ENCODE results near the gene UBE2Z.
"Not testable (repeated sequence)": the region's sequence is repeated elsewhere in the genome, so short reads cannot be mapped to it uniquely, and the experiment has no call there.

UBE2Z gene

GRCh38 chr17:48904428-48904827 lies 3.8 kb upstream of the UBE2Z start:
- DNase-seq (ENCODE audit: low read depth) = no peak

- no peak for DNase-seq (ENCODE audit: low read depth)
Observed at GRCh38 chr17:48905987-48906515, 2.2 kb upstream of the UBE2Z start.

GRCh38 chr17:48907713-48908046 lies 527 bp upstream of the UBE2Z start:
- no peak for DNase-seq (ENCODE audit: low read depth)

GRCh38 chr17:48908853-48909394 lies 717 bp downstream of the UBE2Z start:
- peak; percentile 83 for DNase-seq (ENCODE audit: low read depth)

- DNase-seq (ENCODE audit: low read depth) = no peak
Observed at GRCh38 chr17:48909783-48910182, 1.6 kb downstream of the UBE2Z start.

DNA sequence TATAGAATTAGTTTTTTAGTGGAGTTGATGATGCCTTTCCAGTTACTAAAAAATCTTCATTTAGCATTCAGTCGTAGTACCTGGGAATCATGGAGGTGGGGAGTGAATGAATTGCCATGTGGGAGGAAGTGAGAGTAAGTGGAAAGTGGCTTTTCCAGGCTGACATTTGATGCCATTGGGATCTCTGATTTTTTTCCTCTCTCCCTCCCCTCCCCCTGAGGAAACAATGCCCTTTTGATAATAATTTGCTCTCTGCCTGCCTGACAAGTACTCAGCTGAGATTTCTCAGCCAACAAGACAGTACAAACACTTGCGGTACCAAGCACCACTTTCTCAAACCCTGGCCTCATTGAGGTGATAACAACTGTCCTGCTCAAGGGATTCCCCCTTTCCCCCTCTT lies 2.2 kb downstream of the UBE2Z start:
- DNase-seq (ENCODE audit: low read depth) = no peak

DNA sequence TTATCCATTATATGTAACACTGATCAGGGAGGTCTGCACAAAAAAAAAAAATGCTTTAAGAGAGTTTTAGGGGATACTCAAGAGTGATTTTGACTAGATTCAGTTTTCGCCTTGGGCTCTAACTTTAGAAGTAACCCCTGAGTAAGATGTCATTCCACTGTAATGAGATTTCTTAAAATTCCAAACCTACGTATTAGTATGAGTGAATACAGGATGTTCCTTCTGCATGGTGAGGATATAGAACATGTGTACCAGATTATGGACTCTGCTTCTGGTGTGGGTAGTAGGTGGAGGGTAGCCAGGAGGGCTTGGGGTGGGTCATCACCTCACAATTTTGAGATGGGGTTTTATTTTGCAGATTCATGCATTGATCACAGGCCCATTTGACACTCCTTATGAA lies 4.3 kb downstream of the UBE2Z start:
- DNase-seq (ENCODE audit: low read depth) = no peak

GRCh38 chr17:48915459-48916282 lies 7.5 kb downstream of the UBE2Z start:
- no peak for DNase-seq (ENCODE audit: low read depth)

GRCh38 chr17:48925251-48925990 lies 17.2 kb downstream of the UBE2Z start:
- DNase-seq (ENCODE audit: low read depth) = no peak

GRCh38 chr17:48925991-48926342 lies 17.8 kb downstream of the UBE2Z start:
- no peak for DNase-seq (ENCODE audit: low read depth)

DNA sequence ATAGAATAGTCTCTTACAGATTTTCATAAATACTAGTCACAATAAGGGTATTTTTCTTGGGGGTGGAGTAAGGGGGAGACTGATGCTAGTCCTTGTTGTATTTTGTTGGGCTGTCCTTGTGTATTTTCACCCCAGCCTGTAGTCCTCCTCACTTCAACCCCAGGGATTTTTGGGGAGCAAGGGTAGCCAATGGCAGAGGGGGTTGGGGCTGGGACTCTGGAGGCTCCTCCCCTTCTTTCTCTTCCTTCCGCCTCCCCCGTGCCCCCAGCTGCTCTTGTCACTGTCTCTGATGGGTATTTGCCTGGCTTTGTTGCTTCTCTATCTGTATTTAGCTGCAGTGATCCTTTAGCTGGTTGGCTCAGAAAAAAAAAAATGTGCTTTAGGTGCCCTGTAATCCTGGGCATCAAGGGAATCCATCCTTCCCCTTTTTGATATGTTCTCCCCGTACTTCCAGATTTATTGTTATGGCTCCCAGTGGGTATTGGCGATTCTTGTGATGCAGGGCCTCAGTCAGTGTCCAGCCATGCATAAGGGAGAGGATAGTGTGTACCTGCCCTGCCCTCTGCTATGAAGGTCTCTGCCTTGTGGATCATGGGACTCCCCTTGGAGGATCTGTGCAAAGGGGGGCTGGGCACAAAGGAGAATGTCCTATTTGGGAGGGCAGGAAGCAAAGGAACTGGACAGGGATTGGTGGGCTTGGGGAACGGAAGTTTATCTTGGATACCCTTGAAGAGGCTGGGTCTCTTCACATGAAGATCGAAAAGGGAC lies 20.0 kb downstream of the UBE2Z start:
- no peak for DNase-seq (ENCODE audit: low read depth)

- DNase-seq (ENCODE audit: low read depth) = no peak
Observed at GRCh38 chr17:48928876-48929811, 20.9 kb downstream of the UBE2Z start.

DNA sequence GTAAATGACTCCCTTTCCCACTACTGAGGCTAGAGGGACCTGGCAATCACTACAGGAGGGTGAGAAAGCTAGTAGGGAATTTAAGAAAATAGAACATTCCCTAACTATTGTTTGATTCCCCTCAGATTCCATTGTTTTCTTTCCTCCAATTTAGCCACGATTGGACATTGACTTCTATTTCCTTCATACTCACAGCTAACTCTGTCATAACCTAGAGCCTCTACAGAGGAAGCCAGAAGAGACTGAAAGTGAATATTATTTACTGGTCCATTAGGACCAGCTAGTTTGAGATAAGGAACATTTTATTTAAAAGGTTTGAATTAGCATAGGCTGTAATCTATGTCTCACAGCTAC lies 21.6 kb downstream of the UBE2Z start:
- DNase-seq (ENCODE audit: low read depth) = no peak

- DNase-seq (ENCODE audit: low read depth) = no peak
Observed at GRCh38 chr17:48930435-48930873, 22.2 kb downstream of the UBE2Z start.

- no peak for DNase-seq (ENCODE audit: low read depth)
Observed at GRCh38 chr17:48933035-48933434, 24.8 kb downstream of the UBE2Z start.

DNA sequence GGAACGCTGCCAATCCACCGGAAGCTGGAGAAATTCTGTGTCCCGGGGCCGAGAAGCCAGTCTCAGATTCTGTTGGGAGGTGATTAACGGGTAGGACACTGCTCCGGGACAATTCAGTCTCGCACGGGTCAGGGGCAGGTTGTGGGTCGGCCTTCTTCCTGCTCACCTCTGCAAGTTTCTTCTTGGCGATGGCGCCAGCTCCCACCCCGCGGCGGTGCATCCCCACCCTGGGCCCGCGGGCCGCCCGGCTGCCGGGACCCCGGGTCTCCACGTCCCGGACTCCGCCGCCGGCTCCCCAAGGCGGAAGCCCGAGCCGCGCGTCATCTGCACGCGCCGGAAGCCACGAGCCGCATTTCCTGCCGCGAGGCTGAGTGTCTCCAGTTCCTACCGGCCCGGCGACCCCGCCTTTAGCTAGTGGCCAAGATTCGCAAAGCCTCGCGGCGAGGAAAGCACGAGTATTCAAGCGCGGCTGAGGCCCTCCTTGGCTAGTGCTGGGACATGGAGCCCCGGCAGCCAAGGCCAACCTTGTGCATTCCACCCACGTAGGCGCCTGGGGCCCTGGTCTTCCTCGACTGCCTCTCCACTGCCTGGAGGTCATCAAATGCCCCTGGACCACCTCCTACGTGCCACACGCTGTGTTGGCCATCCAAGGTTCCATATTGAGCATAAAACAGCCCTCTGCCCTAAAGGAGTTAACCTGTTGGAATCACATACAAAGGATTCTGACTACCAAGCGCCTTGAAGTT lies 36.5 kb downstream of the UBE2Z start, which contains the start of gene SNF8:
Gene SNF8 (minus strand): TSS at position 328 of the 746 bp plus-strand sequence. CDS start 108 bp downstream, at position 220.
- DNase-seq (ENCODE audit: low read depth) = peak; percentile 86

GRCh38 chr17:48945261-48945651 lies 37.0 kb downstream of the UBE2Z start:
- not testable (repeated sequence) for DNase-seq (ENCODE audit: low read depth)

GRCh38 chr17:48951572-48951971 lies 43.4 kb downstream of the UBE2Z start:
- no peak for DNase-seq (ENCODE audit: low read depth)

DNA sequence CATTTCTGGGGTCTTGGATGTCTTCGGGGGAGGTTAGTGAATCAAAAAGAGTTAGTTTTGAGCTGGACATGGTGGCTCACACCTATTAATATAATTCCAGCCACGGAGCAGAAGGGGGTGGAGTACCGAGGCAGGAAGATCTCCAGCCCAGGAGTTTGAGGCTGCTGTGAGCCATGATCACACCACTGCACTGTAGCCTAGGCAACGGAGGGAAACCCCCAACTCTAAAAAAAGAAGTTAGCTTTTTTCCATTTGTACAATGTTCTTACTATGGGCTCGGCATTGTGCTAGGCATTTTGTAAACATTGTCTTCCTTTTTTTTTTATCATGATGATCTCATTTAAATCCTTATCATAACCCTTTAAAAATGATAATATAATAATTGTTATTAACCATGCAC lies 44.7 kb downstream of the UBE2Z start:
- DNase-seq (ENCODE audit: low read depth) = no peak

DNA sequence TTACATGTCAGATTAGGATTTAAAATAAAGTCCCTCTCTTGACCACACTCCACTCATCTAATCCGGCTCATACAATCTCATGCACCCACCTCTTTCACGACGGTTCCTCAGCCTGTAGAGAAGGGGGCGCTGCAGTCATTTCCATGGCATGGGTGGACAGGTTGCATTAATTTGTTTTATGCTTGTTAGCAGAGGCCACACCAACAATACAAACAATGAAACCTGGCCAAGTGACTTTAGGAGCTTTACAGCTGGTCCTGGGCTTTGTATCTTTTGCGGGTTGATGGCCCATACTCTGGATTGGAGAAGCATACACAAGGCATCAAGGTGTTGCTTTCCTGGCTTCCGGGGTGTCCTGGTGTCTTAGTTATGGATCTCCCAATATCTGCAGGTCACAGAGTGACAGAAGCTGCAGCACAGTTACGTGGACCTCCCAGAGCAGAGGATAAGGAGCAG lies 46.1 kb downstream of the UBE2Z start:
- no peak for DNase-seq (ENCODE audit: low read depth)
